KMS-11 (cell line): ENCODE results near the gene ZNF639.
"Not testable (repeated sequence)": the region's sequence is repeated elsewhere in the genome, so short reads cannot be mapped to it uniquely, and the experiment has no call there.

Experiments used
- H2AFZ ChIP-seq: fragments of 200-600 bp; sonication (generic); 2 replicates; pipeline ENCODE4 v1.6.1; 2016; ENCODE audit warnings: antibody characterized with exemption, mixed run types, low read depth
- H3K27ac ChIP-seq: fragments of 200-600 bp; sonication (generic); 2 replicates; pipeline ENCODE4 v1.6.1; 2016; ENCODE audit warnings: mild to moderate bottlenecking, mixed run types
- H3K27me3 ChIP-seq: fragments of 200-600 bp; sonication (generic); 2 replicates; pipeline ENCODE4 v1.6.1; 2017; ENCODE audit warnings: mild to moderate bottlenecking, low read depth, mixed run types, moderate library complexity; ENCODE audit not compliant: insufficient read depth
- H3K36me3 ChIP-seq: fragments of 200-600 bp; sonication (generic); 2 replicates; pipeline ENCODE4 v1.6.1; 2017; ENCODE audit warnings: mild to moderate bottlenecking, mixed run types; ENCODE audit not compliant: insufficient read depth
- H3K4me1 ChIP-seq: fragments of 200-600 bp; sonication (generic); 2 replicates; pipeline ENCODE4 v1.6.1; 2016; ENCODE audit warnings: mild to moderate bottlenecking, low read depth, mixed run types; ENCODE audit not compliant: poor library complexity, severe bottlenecking
- H3K4me2 ChIP-seq: fragments of 200-600 bp; sonication (generic); 2 replicates; pipeline ENCODE4 v1.7.0; 2016; ENCODE audit warnings: mild to moderate bottlenecking, mixed run types
- H3K4me3 ChIP-seq: fragments of 200-600 bp; sonication (generic); IDR thresholded peaks from 2 replicates; pipeline ENCODE4 v1.6.1; 2017; ENCODE audit warnings: low read depth, low read length, mixed read lengths; ENCODE audit not compliant: insufficient read depth
- H3K79me2 ChIP-seq: fragments of 200-600 bp; sonication (generic); 2 replicates; pipeline ENCODE4 v1.6.1; 2016; ENCODE audit warnings: low read depth, mixed run types; ENCODE audit not compliant: insufficient read depth
- H3K9ac ChIP-seq: fragments of 200-600 bp; sonication (generic); 2 replicates; pipeline ENCODE4 v1.6.1; 2016; ENCODE audit warnings: mild to moderate bottlenecking, mixed run types
- H4K20me1 ChIP-seq: fragments of 200-600 bp; sonication (generic); 2 replicates; pipeline ENCODE4 v1.6.1; 2016; ENCODE audit warnings: mild to moderate bottlenecking, mixed run types; ENCODE audit not compliant: insufficient read depth
- CTCF ChIP-seq: fragments of 200-600 bp; sonication (generic); conservative IDR thresholded peaks from 2 replicates; pipeline ENCODE4 v1.6.1; 2017; ENCODE audit warnings: low read depth, mild to moderate bottlenecking, antibody characterized with exemption, low read length, moderate library complexity, mixed read lengths

ZNF639 gene

DNA sequence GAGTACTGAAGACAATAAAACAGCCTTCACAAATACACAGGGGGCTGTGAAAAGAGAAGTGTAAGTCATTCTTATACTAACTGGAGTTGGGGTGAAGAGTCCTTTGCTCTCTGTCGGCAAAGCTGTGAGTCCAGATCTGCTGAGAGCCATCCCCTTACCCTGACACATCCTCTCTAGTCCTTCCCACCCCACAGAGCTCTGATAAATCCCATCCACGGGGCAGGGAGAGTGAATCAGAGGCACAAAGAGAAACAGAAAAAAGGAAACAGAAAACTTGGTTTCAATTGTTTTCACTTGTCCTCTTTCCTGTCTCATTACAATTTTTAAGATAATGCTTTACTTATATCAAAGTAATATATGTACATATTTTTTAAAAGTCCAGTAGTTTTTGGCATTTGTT lies 18.2 kb upstream of the ZNF639 start:
- Histone ChIP-seq H3K36me3 (no peaks in the 10 kb centered on the region), H3K79me2 (no peaks in the 10 kb centered on the region), H3K4me2 (no peak overlapping the region), H3K4me3 (no peak overlapping the region), H4K20me1 (no peaks in the 10 kb centered on the region), H2AFZ (no peak overlapping the region), H3K4me1 (no peaks in the 10 kb centered on the region), H3K27ac (no peak overlapping the region), H3K27me3 (no peaks in the 10 kb centered on the region), H3K9ac (no peak overlapping the region)
- no peak for TF ChIP-seq CTCF

- H3K27ac ChIP-seq, H3K36me3 ChIP-seq, H3K9ac ChIP-seq, H3K79me2 ChIP-seq, H3K4me1 ChIP-seq, H4K20me1 ChIP-seq, H3K4me3 ChIP-seq, H3K4me2 ChIP-seq, H2AFZ ChIP-seq, H3K27me3 ChIP-seq: not testable (repeated sequence)
These were observed 15.5 kb upstream of the ZNF639 start for GRCh38 chr3:179307362-179307761.

- Histone ChIP-seq H3K27ac (no peak overlapping the region), H3K36me3 (no peaks in the 10 kb centered on the region), H3K4me2 (no peak overlapping the region), H2AFZ (no peak overlapping the region), H4K20me1 (no peaks in the 10 kb centered on the region), H3K4me1 (no peaks in the 10 kb centered on the region), H3K9ac (no peak overlapping the region), H3K79me2 (no peaks in the 10 kb centered on the region), H3K27me3 (no peaks in the 10 kb centered on the region), H3K4me3 (no peak overlapping the region)
- no peak for TF ChIP-seq CTCF
These were observed 14.8 kb upstream of the ZNF639 start for GRCh38 chr3:179308001-179308400.

- Histone ChIP-seq H3K4me2 (no peak overlapping the region), H3K36me3 (no peaks in the 10 kb centered on the region), H4K20me1 (no peaks in the 10 kb centered on the region), H2AFZ (no peak overlapping the region), H3K4me1 (no peaks in the 10 kb centered on the region), H3K27ac (no peak overlapping the region), H3K79me2 (no peaks in the 10 kb centered on the region), H3K9ac (no peak overlapping the region), H3K4me3 (no peak overlapping the region), H3K27me3 (no peaks in the 10 kb centered on the region)
- no peak for TF ChIP-seq CTCF
These were observed 13.4 kb upstream of the ZNF639 start for GRCh38 chr3:179309225-179310078.

DNA sequence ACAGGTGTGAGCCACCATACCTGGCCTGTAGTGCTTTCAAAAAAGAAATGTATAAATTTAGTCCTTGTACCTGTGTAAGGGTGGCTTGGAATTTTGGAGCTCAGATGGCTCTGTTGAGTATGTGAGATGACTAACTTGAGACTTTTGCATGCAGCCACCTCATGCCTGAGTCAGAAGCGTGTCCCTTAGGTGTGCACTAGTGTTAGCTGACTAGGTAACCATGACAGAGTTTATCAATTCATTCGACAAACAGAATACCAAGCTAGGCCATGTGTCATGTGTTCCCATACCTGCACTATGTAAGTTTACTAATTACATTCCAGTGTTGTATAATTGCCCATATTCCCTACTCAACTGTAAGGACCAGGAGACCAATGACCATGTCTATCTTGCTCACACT lies 4.0 kb upstream of the ZNF639 start:
- Histone ChIP-seq H3K36me3 (no peaks in the 10 kb centered on the region), H3K27ac (no peak overlapping the region), H3K4me1 (peaks cover 23% of the 10 kb centered on the region), H3K27me3 (no peaks in the 10 kb centered on the region), H4K20me1 (no peaks in the 10 kb centered on the region), H3K4me2 (no peak overlapping the region), H3K79me2 (peaks cover 7% of the 10 kb centered on the region), H2AFZ (no peak overlapping the region), H3K4me3 (no peak overlapping the region), H3K9ac (no peak overlapping the region)
- TF ChIP-seq CTCF: no peak
